Transverse colon (tissue), 4 donors: ENCODE measurements around the gene PPP1CA.

Source experiments
- POLR2A ChIP-seq: fragments of 450-650 bp; IDR thresholded peaks from one replicate; pipeline ENCODE4 v1.6.1; 2016; ENCODE audit warnings: antibody characterized with exemption, mild to moderate bottlenecking, moderate library complexity
- POLR2AphosphoS5 ChIP-seq, 3 donors: sonication (generic); formaldehyde crosslinking; IDR thresholded peaks; one replicate each; pipeline ENCODE4 v1.6.1; 2016; ENCODE audit warnings: antibody characterized with exemption in 3 of 3
- TF ChIP-seq, protein P1 (sequence below), 5 experiments: fragments of 200-600 bp in 3 of 5; fragments of 450-650 bp in 2 of 5; sonication (generic) in 3 of 5; IDR thresholded peaks; 1 replicate in 2 of 5; 2 replicates in 3 of 5; pipeline ENCODE4 v1.5.1; 2016 to 2017; ENCODE audit warnings: antibody characterized with exemption in 5 of 5, inconsistent platforms in 3 of 5, mild to moderate bottlenecking in 2 of 5, moderate library complexity in 1 of 5

- TF ChIP-seq, protein P1, sequence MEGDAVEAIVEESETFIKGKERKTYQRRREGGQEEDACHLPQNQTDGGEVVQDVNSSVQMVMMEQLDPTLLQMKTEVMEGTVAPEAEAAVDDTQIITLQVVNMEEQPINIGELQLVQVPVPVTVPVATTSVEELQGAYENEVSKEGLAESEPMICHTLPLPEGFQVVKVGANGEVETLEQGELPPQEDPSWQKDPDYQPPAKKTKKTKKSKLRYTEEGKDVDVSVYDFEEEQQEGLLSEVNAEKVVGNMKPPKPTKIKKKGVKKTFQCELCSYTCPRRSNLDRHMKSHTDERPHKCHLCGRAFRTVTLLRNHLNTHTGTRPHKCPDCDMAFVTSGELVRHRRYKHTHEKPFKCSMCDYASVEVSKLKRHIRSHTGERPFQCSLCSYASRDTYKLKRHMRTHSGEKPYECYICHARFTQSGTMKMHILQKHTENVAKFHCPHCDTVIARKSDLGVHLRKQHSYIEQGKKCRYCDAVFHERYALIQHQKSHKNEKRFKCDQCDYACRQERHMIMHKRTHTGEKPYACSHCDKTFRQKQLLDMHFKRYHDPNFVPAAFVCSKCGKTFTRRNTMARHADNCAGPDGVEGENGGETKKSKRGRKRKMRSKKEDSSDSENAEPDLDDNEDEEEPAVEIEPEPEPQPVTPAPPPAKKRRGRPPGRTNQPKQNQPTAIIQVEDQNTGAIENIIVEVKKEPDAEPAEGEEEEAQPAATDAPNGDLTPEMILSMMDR (IDR thresholded peaks at IDR 0.05), result no peak
- TF ChIP-seq POLR2A (no peak), POLR2AphosphoS5 (IDR thresholded peaks at IDR 0.05) (no peak)
These were observed 6.0 kb downstream of the PPP1CA start for GRCh38 chr11:67395555-67396258.
